Adrenal gland (tissue), 12 donors: Measurements from ENCODE around the gene RXFP4. TPM values are rescaled to one million over a fixed set of nuclear protein-coding genes. Genes with fewer than 3 reads are reported as not detected.

ENCODE experiments used
- DNase-seq, 7 donors: peaks; one replicate each; pipeline ENCODE4 v3.0.0-alpha.2; 2019 to 2020
- H3K27ac ChIP-seq, 5 donors: fragments of 200-600 bp; sonication (generic) in 4 of 5; 1 replicate in 3 of 5; 2 replicates in 2 of 5; pipeline versions ENCODE4 v1.5.1 to v1.8.0; 2016 to 2020; ENCODE audit warnings: mild to moderate bottlenecking in 1 of 5
- H3K27me3 ChIP-seq: fragments of 200-600 bp; 2 replicates; pipeline ENCODE4 v1.8.0; 2021
- H3K36me3 ChIP-seq, 2 donors: fragments of 200-600 bp; replicated peaks in 1 of 2; 1 replicate in 1 of 2; 2 replicates in 1 of 2; pipeline versions ENCODE4 v1.5.1 to v1.8.0; 2018 to 2022
- H3K4me1 ChIP-seq, 2 donors: fragments of 200-600 bp; replicated peaks in 1 of 2; 1 replicate in 1 of 2; 2 replicates in 1 of 2; pipeline versions ENCODE4 v1.5.1 to v1.8.0; 2018 to 2021
- H3K4me3 ChIP-seq, 4 donors: fragments of 200-600 bp; sonication (generic) in 3 of 4; one replicate each; pipeline ENCODE4 v1.5.1; 2016 to 2018
- H3K9me3 ChIP-seq, 3 donors: fragments of 200-600 bp; sonication (generic) in 1 of 3; replicated peaks in 1 of 3; 1 replicate in 2 of 3; 2 replicates in 1 of 3; pipeline versions ENCODE4 v1.5.1 to v1.8.0; 2016 to 2021
- POLR2A ChIP-seq, 2 donors: fragments of 450-650 bp; IDR thresholded peaks; one replicate each; pipeline ENCODE4 v1.6.1; 2017; ENCODE audit warnings: antibody characterized with exemption in 2 of 2, mild to moderate bottlenecking in 2 of 2, moderate library complexity in 1 of 2
- WGBS, 4 donors: extraction: QIAGEN DNeasy Blood & Tissue Kit in 2 of 4; methylation state at CpG; one replicate each; pipeline versions ENCODE4 v1.1.5 to v1.1.7; 2013 to 2017; 5-methylcytosine and 5-hydroxymethylcytosine counted together
- intact Hi-C, 2 donors: fragments of 100-400 bp; cut with DNase I; formaldehyde crosslinking; loops; one replicate each; pipeline versions ENCODE4 v1.14.1 to v1.15.0; 2022 to 2023
- polyA plus RNA-seq, 3 donors: library from polyadenylated mRNA; stranded (reverse); fragments of 200-250 nt in 2 of 3; fragments of 350-450 nt in 1 of 3; fragmentation: Illumina TruSeq in 1 of 3; extraction: RNeasy Lipid Tissue Mini Kit (QIAGEN cat#74804) in 1 of 3; gene quantifications; one replicate each; pipeline ENCODE4 v1.2.3, GENCODE V29; 2013 to 2014
- total RNA-seq, 9 donors: library from RNA; depleted of rRNA in 4 of 9; stranded (reverse); fragments of >200 nt in 4 of 9; fragments of 120-200 nt in 1 of 9; fragmentation: NEBNext Ultra II Directional in 1 of 9; extraction: Animal tissue kit (Norgen Biotek cat#: 25700) in 1 of 9; gene quantifications; one replicate each; pipeline versions ENCODE4 v1.1.0 to v1.2.4, GENCODE V29; 2013 to 2023
- TF ChIP-seq, protein P1 (sequence below), 6 experiments: fragments of 450-650 bp in 4 of 6; fragments of 200-600 bp in 2 of 6; sonication (generic) in 1 of 6; IDR thresholded peaks; 1 replicate in 5 of 6; 2 replicates in 1 of 6; pipeline versions ENCODE4 v1.5.1 to v1.8.0; 2016 to 2021; ENCODE audit warnings: antibody characterized with exemption in 6 of 6, mild to moderate bottlenecking in 2 of 6, moderate library complexity in 1 of 6
- donor health status: healthy with polysubstance abuse.
- donor health status: Bipolar disorder and iron deficiency.
- donor health status: DM: yes; HTN: yes; CAD: no.
- donor health status: DM: no; HTN: no; CAD: no.
- donor health status: DM: no; HTN: no; CAD: no.
- donor health status: DM: yes; HTN: yes; CAD: no.

RXFP4 gene
- total and polyA plus RNA-seq, 12 donors: not detected

DNA sequence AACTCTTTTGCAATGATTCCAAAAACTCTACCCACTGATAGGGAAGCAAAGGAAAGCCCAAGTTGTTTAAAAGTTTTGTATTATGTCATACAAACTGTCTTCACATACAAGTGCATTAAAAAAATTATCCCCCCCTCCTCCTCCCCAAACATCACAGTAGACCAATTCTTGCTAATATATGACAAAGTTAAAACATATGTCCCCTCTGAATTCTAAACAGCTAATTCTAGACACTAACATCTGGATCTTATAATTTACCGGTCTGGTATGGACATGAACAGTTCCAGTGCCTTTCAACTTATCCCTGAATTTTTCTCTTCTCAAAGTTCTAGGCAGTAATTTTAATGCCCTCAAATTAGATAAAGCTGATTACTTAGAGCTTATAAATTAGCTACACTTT, 43.7 kb upstream of the RXFP4 start:
- Histone ChIP-seq H3K9me3 (no peaks in the 10 kb centered on the region), H3K4me1 (peaks cover 10 to 26% of the 10 kb centered on the region in 2 donors), H3K36me3 (peaks cover 0 to 62% of the 10 kb centered on the region in 2 donors), H3K27me3 (no peaks in the 10 kb centered on the region), H3K4me3 (no peak overlapping the region), H3K27ac (no peak overlapping the region)
- intact Hi-C loops: no loop called here
- TF ChIP-seq, protein P1, sequence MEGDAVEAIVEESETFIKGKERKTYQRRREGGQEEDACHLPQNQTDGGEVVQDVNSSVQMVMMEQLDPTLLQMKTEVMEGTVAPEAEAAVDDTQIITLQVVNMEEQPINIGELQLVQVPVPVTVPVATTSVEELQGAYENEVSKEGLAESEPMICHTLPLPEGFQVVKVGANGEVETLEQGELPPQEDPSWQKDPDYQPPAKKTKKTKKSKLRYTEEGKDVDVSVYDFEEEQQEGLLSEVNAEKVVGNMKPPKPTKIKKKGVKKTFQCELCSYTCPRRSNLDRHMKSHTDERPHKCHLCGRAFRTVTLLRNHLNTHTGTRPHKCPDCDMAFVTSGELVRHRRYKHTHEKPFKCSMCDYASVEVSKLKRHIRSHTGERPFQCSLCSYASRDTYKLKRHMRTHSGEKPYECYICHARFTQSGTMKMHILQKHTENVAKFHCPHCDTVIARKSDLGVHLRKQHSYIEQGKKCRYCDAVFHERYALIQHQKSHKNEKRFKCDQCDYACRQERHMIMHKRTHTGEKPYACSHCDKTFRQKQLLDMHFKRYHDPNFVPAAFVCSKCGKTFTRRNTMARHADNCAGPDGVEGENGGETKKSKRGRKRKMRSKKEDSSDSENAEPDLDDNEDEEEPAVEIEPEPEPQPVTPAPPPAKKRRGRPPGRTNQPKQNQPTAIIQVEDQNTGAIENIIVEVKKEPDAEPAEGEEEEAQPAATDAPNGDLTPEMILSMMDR (IDR thresholded peaks at IDR 0.05): no peak
- TF ChIP-seq POLR2A (IDR thresholded peaks at IDR 0.05): no peak
- WGBS, 4 donors: 86 to 100% (median 96%) methylated on average over 1 of the region's 1 CpG
- no peak for DNase-seq

DNA sequence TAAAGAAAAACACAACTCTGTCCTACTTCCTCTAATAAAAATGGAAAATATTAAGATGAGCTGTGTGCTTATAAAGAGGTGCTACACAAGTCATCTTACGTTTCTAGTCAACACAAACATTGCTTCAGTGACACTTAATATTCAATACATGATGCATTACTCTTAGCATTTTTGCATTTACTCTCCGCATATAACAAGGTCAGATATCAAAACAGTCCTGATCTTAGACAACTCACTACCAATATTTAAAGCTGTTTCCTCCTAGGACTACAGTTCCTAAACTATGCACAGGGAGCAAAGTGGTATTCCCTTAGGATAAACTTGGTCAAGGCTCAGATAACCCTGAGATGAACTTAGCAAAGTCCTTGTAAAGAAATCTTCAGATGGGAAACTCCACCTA, 42.5 kb upstream of the RXFP4 start:
- Histone ChIP-seq H3K27ac (no peak overlapping the region), H3K27me3 (no peaks in the 10 kb centered on the region)
- intact Hi-C loops: no loop called here

DNA sequence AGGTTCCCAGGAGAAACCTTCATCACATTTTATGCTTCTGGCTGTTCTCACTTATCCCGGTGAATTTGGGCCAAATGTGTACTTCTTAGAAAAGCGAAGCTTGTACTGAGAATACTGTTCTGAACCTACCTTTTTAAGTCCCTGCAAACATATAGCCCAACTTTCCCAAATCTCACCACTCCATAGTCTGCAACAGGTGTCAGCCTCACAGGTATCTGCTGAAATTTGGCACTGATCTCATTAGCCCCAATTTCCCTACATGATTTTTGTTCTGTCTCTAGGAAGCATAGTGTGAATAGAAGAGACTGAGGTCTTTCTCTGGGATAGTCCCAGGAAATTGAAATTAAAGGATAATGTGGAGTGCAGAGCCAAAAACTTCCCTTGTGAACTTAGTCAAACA, 41.8 kb upstream of the RXFP4 start:
- H3K36me3 ChIP-seq: peaks cover 0 to 81% of the 10 kb centered on the region in 2 donors
- intact Hi-C loops: no loop called here
- H3K4me3 ChIP-seq: no peak overlapping the region
- peaks cover 4 to 14% of the 10 kb centered on the region in 2 donors for H3K4me1 ChIP-seq
- H3K27ac ChIP-seq: no peak overlapping the region
- H3K9me3 ChIP-seq: no peaks in the 10 kb centered on the region
- 89 to 98% (median 95%) methylated on average over 2 of the region's 2 CpGs for WGBS, 4 donors
- TF ChIP-seq, protein P1 (IDR thresholded peaks at IDR 0.05): no peak
- TF ChIP-seq POLR2A (IDR thresholded peaks at IDR 0.05): no peak
- no peak for DNase-seq
- H3K27me3 ChIP-seq: no peaks in the 10 kb centered on the region

More for the DNA sequence above, 42.5 kb upstream of the RXFP4 start:
- TF ChIP-seq, protein P1 (IDR thresholded peaks at IDR 0.05): no peak
- no peak for TF ChIP-seq POLR2A (IDR thresholded peaks at IDR 0.05)
- WGBS, 4 donors: 66 to 76% (median 73%) methylated on average over 2 of the region's 2 CpGs
- H3K9me3 ChIP-seq: no peaks in the 10 kb centered on the region
- H3K4me3 ChIP-seq: no peak overlapping the region
- peaks cover 0 to 73% of the 10 kb centered on the region in 2 donors for H3K36me3 ChIP-seq
- peaks cover 7 to 18% of the 10 kb centered on the region in 2 donors for H3K4me1 ChIP-seq
- DNase-seq: no peak

DNA sequence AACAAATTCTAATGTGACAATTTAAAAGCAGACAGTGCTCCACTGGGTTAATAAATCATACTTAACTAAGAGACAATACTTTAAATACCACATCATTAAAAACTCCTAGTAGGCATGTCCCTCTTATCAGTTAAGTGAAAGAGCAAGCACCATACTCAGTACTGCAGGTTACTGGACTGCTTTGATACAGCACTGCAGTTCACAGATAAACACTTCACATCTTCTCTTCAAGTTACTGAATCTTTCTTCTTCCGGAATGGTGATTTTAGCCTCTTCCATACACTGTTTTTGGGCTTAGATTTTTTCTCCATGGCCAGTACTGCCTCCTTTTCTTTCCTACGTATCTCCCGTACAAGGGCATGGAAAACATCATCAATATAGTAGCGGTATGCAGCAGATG, 41.3 kb upstream of the RXFP4 start:
- no peak overlapping the region for H3K4me3 ChIP-seq
- peaks cover 0 to 86% of the 10 kb centered on the region in 2 donors for H3K36me3 ChIP-seq
- 47 to 66% (median 55%) methylated on average over 4 of the region's 4 CpGs for WGBS, 4 donors
- TF ChIP-seq, protein P1 (IDR thresholded peaks at IDR 0.05): no peak
- TF ChIP-seq POLR2A (IDR thresholded peaks at IDR 0.05): no peak
- intact Hi-C loops: no loop called here
- peaks cover 4 to 14% of the 10 kb centered on the region in 2 donors for H3K4me1 ChIP-seq
- DNase-seq: no peak
- peak overlapping the region in 1 of 5 donors; percentile 6 for H3K27ac ChIP-seq
- no peaks in the 10 kb centered on the region for H3K9me3 ChIP-seq
- no peaks in the 10 kb centered on the region for H3K27me3 ChIP-seq
